ENCODE data around the gene PBX1.

PBX1 gene

GRCh38 chr1:164700683-164701082, 141.7 kb downstream of the PBX1 start:
- DNase-seq (ENCODE audit: low read depth) = no peak

- no peak for DNase-seq (ENCODE audit: low read depth)
These were observed 142.3 kb downstream of the PBX1 start for GRCh38 chr1:164701189-164701761.

- DNase-seq (ENCODE audit: low read depth) = no peak
These were observed 143.2 kb downstream of the PBX1 start for GRCh38 chr1:164702216-164702615.

GRCh38 chr1:164702664-164703063, 143.7 kb downstream of the PBX1 start:
- DNase-seq (ENCODE audit: low read depth) = no peak

GRCh38 chr1:164703463-164703862, 144.5 kb downstream of the PBX1 start:
- DNase-seq (ENCODE audit: low read depth) = no peak

GRCh38 chr1:164703960-164704411, 145.0 kb downstream of the PBX1 start:
- DNase-seq (ENCODE audit: low read depth) = peak; percentile 68

GRCh38 chr1:164704954-164705353, 146.0 kb downstream of the PBX1 start:
- peak; percentile 32 for DNase-seq (ENCODE audit: low read depth)

GRCh38 chr1:164706606-164706987, 147.6 kb downstream of the PBX1 start:
- DNase-seq (ENCODE audit: low read depth) = peak; percentile 27

- peak; percentile 81 for DNase-seq (ENCODE audit: low read depth)
These were observed 148.9 kb downstream of the PBX1 start for GRCh38 chr1:164707868-164708331.

- no peak for DNase-seq (ENCODE audit: low read depth)
These were observed 149.6 kb downstream of the PBX1 start for GRCh38 chr1:164708596-164708995.

- DNase-seq (ENCODE audit: low read depth) = no peak
These were observed 150.1 kb downstream of the PBX1 start for GRCh38 chr1:164709126-164709525.

- peak; percentile 30 for DNase-seq (ENCODE audit: low read depth)
These were observed 150.7 kb downstream of the PBX1 start for GRCh38 chr1:164709541-164710278.

GRCh38 chr1:164712131-164713036, 153.4 kb downstream of the PBX1 start:
- DNase-seq (ENCODE audit: low read depth) = peak; percentile 57

GRCh38 chr1:164713456-164714207, 154.6 kb downstream of the PBX1 start:
- DNase-seq (ENCODE audit: low read depth) = no peak

GRCh38 chr1:164716992-164717703, 158.2 kb downstream of the PBX1 start:
- DNase-seq (ENCODE audit: low read depth) = peak; percentile 25

GRCh38 chr1:164718821-164719220, 159.8 kb downstream of the PBX1 start:
- peak; percentile 28 for DNase-seq (ENCODE audit: low read depth)

GRCh38 chr1:164719676-164720439, 160.9 kb downstream of the PBX1 start:
- peak; percentile 25 for DNase-seq (ENCODE audit: low read depth)

- peak; percentile 29 for DNase-seq (ENCODE audit: low read depth)
These were observed 161.7 kb downstream of the PBX1 start for GRCh38 chr1:164720440-164721227.

GRCh38 chr1:164721228-164721496, 162.2 kb downstream of the PBX1 start:
- DNase-seq (ENCODE audit: low read depth) = no peak

- DNase-seq (ENCODE audit: low read depth) = no peak
These were observed 164.4 kb downstream of the PBX1 start for GRCh38 chr1:164723296-164723798.
